Adipose tissue (tissue), 3 donors: ENCODE results near the gene ARMC2. TPM values are rescaled to one million over a fixed set of nuclear protein-coding genes. Genes with fewer than 3 reads are reported as not detected.
"Not testable (repeated sequence)": the region's sequence is repeated elsewhere in the genome, so short reads cannot be mapped to it uniquely, and the experiment has no call there.

Experiments
- H3K27ac ChIP-seq: one replicate; pipeline ENCODE4 v1.5.1; 2013; ENCODE audit warnings: low read depth, low read length
- WGBS, 3 donors: extraction: QIAGEN DNeasy Blood & Tissue Kit; methylation state at CpG; one replicate each; pipeline ENCODE4 v1.1.7; 2013; 5-methylcytosine and 5-hydroxymethylcytosine counted together
- polyA plus RNA-seq, 3 donors: library from polyadenylated mRNA; stranded (reverse); fragments of 200-250 nt; gene quantifications; one replicate each; pipeline ENCODE4 v1.2.3, GENCODE V29; 2013
- donor health status: healthy with polysubstance abuse.
- donor health status: Bipolar disorder and iron deficiency.
- donor health status: healthy.

ARMC2 gene, protein sequence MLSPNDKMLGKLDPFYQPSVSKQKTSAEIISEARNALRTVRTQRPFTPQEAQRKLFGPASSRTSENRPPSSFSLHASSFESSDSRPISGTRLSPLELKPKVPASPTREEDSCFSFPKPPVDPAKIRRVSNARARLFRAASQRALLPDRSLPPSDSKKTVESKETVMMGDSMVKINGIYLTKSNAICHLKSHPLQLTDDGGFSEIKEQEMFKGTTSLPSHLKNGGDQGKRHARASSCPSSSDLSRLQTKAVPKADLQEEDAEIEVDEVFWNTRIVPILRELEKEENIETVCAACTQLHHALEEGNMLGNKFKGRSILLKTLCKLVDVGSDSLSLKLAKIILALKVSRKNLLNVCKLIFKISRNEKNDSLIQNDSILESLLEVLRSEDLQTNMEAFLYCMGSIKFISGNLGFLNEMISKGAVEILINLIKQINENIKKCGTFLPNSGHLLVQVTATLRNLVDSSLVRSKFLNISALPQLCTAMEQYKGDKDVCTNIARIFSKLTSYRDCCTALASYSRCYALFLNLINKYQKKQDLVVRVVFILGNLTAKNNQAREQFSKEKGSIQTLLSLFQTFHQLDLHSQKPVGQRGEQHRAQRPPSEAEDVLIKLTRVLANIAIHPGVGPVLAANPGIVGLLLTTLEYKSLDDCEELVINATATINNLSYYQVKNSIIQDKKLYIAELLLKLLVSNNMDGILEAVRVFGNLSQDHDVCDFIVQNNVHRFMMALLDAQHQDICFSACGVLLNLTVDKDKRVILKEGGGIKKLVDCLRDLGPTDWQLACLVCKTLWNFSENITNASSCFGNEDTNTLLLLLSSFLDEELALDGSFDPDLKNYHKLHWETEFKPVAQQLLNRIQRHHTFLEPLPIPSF
- polyA plus RNA-seq = 1 to 10 TPM in 2 of 3 donors, under 1 TPM in 1; 0.85 to 9.0 (median 2.8) TPM

DNA sequence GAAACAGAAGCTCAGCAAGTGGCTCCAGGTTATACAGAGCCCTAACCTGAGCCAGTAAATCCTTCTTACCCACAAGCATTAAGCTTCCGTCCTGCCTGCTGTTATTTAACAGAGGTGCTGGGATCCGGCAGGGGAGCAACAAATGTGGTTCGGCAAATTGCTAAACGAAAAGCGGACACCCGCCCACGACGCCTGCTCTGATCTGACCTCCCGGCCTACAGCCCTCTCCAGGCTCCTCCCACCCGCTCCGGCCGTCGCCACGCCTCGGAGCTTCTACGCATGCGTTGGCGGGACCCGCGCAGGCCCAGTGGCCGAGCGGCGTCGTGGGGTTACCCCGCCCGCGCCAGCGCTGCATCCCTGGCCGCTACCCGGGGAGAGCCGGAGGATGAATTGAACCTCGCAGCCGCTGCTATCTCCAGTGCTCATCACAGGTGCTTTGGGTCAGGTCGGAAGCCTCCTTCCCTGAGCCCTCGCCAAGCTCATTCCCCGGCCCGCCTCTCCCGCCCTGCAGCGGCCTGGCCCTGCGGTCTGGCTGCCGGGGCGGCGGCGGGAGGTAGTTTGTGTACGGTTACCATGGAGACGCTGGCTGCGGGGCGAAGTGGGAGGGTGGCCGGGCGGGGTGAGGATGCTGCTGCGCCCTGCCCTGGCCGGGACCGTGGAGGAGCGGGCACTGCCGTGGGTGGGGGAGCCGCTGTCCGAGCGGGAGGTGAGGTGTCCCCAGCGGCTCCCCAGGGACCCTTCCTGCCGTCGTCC lies at the start of gene ARMC2:
Gene ARMC2, plus strand, starts transcription at position 307 of the 753 bp plus-strand sequence. CDS start 5,846 bp downstream, outside the sequence.
- no peak within 1 kb of the TSS for H3K27ac ChIP-seq
- WGBS, 3 donors = 0 to 1% (median 1%) methylated on average over 60 to 61 of the region's 61 CpGs

DNA sequence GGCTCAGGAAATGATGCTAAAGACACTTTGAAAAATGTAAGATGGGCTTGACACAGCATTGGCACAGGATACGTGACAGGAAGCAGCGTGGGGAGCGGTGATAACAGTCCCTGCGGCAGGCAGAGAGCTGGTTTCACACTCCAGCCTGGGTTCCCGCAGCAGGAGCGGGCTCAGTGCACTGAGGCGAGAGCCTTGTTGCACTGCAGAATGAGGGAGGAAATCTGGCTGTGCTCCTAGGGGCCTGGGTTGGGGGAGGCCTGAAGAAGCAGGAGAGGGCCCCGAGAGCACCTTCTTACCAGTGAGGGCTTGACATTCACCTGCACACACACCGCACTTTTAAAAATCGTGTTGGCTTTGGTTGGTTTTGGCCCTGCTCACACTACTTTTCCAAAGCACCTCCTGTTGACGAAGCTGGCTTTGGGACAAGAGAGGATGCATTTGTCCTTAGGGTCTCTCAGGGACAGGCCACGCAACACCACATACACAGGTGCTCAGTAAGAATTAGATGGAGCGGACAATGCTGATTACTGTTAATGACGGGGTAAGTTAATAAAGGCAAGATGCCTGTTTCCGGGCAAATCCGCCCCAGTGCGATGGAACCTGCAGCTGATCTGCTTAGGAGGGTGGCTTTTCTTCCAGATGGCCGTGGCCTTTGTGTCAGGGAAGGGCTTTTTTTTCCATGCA lies 49.4 kb upstream of the ARMC2 start:
- whole genome bisulfite sequencing, 3 donors = 49 to 67% (median 50%) methylated on average over 18 of the region's 18 CpGs
- no peak overlapping the region for H3K27ac ChIP-seq

DNA sequence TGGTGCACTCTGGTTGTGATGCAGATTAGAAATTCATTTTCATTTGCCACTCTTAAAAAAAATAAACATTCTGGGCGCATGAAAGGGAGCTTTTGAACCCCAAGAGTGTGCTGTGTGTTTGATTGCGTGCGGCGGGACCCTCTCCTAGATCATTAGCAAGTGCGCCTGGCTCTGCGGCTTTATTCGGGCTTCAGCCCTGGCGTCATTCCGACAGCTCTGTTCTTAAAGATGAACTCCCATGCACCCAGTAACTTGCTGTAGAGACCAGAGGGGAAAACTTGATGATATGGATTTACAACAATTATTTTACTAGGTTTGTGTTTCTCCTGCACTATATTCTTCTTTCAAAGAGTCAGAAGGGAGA lies 48.9 kb upstream of the ARMC2 start:
- no peak overlapping the region for H3K27ac ChIP-seq
- 88 to 97% (median 96%) methylated on average over 9 of the region's 9 CpGs for WGBS, 3 donors

DNA sequence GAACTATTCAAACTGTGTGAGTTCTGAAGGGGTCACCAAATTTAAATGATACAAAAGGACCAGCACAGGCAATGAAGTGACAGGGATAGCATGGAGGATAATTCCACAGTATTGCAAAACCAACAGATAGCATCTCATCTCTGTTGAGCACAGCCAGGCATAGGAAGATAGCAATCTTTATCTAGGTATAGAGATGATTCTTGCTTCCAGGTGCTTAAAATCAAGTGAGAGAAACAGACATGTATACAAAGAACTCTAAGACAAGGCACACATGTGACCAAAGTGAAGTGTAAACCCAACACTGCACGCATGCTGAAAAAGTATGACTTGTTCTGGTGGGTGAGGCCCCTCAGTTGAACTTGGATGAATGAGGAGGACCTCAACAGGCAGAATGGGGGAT lies 48.4 kb upstream of the ARMC2 start:
- no peak overlapping the region for H3K27ac ChIP-seq
- WGBS, 3 donors = 81 to 93% (median 92%) methylated on average over 1 of the region's 1 CpG

DNA sequence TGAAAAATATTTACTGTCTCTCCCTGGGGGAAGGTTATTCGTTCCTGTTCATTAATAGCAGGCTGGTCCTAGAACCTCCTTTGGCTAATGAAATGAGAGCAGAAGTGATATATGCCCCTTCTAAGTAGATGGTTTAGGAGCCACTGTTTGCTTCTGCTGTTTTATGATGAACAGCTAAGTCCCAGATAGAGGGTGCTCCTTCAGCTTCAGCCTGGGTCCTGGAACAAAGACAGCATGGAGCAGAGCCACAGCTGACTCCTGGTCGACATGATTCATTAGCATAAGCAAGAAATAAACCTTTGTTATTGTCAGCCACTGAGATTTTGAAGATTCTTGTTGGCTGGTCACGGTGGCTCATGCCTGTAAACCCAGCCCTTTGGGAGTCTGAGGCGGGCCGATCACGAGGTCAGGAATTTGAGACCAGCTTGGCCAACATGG lies 47.8 kb upstream of the ARMC2 start:
- 62 to 77% (median 74%) methylated on average over 6 of the region's 6 CpGs for WGBS, 3 donors
- no peak overlapping the region for H3K27ac ChIP-seq

DNA sequence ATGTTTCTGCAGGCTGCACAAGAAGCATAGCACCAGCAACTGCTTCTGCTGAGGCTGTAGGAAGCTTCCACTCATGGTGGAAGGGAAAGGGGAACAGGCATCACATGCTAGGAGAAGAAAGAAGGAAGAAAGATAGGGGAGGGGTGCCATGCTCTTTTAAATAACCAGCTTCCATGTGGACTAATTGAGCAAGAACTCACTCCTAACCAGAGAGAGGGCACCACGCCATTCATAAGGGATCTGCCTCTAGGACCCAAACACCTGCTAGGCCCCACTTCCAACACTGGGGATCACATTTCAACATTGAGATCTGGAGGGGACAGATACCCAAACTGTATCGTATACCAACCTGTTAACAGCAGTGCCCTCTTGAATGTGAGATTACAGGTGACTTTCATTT lies 46.9 kb upstream of the ARMC2 start:
- WGBS, 3 donors = 64 to 87% (median 83%) methylated on average over 2 of the region's 2 CpGs
- no peak overlapping the region for H3K27ac ChIP-seq

DNA sequence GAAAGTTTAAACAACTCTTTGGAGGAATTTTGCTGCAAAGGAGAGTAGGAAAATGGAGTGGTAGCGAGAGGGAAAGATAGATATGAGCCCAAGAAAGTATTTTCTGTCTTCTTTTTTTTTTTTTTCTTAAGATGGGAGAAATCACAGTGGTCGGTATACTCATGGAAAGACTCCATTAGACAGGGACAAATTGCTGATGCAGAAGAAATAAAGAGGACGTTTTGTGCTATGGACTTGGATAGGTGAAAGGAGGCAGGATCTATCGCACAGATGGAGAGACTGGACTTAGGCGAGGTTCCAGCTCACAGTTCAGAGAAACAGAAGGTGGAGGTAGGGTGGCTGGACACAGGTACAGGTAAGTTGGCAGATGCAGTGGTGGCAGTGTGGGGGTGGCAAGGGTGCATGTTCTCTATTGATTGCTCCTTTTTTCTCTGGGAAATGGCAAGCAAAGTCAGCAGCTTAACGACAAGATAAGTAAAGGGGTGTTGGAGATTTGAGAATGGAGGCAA lies 44.2 kb upstream of the ARMC2 start:
- 91 to 96% (median 96%) methylated on average over 6 of the region's 6 CpGs for WGBS, 3 donors
- no peak overlapping the region for H3K27ac ChIP-seq

DNA sequence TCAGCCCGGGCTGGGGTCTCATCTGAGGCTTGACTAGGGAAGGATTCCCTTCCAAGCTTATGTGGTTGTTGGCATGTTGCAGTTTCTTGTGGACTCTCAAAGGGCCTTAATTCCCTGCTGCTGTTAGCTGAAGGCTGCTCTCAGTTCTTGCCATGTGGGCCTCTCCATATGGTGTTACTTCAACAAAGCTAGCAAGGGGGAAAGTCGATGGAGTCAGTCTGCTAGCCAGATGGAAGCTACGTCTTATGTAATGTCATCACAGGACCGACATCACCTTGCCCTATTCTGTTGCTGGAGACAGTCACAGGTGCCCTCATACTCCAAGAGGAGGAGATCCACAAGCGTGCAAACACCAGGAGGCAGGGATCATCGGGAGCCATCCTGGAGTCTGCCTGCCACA lies 43.3 kb upstream of the ARMC2 start:
- no peak overlapping the region for H3K27ac ChIP-seq
- 95 to 97% (median 95%) methylated on average over 6 of the region's 6 CpGs for WGBS, 3 donors

DNA sequence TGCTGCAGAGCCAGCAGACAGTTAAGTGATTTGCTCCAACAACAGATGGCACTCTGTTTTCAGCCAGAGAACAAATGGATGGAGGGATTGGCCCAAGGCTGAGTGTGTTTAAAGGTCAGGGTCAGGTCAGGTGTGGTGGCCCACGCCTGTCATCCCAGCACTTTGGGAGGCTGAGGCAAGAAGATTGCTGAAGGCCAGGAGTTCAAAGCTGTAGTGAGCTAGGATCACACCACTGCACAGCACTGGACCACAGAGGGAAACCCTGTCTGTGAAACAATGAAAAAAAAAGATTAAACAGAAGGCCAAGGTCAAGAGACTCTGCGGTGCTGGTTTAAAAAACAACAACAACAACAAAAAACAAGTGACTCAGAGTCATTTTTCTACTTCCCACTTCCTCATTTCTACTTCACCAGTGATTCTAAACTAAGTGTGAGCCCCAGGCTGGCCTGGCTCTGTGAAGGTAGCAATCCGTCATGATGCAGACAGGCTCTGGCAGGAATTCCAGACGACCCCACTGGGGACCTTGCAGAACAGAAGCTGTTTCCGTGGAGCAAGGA lies 42.5 kb upstream of the ARMC2 start:
- WGBS, 3 donors = 33 to 43% (median 43%) methylated on average over 5 of the region's 5 CpGs
- no peak overlapping the region for H3K27ac ChIP-seq

DNA sequence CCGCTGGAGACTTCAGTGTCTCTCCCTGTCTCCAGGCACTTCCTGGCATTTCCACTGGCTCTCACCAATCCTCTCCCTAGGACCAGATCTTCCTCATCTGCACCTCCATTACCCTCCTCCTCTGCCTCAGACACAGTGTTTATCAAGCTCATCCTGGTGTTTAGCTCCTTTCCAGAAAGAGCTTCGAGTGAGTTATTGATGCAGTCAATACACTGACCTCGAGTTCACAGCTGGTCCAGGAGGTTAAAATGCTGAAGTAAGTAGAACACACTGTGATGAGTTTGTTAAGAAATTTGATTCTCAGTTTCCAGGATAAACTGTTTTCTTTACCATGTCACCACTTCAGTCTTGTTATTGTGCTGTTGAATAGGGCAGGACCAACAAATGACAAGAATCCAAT lies 42.1 kb upstream of the ARMC2 start:
- WGBS, 3 donors = 24 to 56% (median 40%) methylated on average over 3 of the region's 3 CpGs
- H3K27ac ChIP-seq = no peak overlapping the region

DNA sequence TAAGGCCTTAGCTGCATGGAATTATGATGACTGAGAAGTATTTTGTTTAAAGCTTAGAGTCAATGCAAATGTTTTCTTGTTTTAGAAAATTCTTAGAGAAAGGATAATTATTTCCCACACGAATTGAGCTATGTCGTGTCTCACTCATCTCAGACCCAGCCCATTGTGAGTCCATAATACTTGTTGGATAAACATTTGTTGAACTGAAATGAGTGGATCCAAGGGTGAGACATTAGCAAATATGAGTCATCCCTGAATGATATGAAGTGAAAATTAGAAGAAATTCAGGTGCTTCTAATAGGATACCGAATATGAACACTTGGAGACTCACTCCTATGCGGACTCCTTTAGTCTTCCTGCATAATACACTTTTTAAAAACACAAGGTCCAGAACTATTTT lies 41.6 kb upstream of the ARMC2 start:
- no peak overlapping the region for H3K27ac ChIP-seq
- 93 to 96% (median 93%) methylated on average over 4 of the region's 4 CpGs for WGBS, 3 donors

DNA sequence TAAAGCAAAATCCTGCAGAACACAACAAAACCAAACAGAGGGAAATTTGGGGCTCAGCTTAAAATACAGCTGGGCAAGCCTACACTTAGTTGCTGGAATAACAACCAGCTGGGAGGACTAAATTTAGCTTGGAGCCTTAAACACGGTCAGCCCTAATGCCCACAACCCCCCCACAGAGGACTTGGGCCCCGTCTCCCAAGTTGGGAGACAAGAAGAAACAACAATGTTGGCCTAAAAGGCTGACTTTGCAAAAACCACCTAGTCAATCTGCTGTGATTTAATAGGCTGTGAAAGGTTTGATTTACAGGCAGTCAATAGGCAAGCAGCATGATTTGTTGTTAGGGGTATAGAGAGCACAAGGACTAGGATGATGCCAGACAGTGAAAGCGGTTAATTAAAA lies 40.3 kb upstream of the ARMC2 start:
- 68 to 83% (median 83%) methylated on average over 3 of the region's 3 CpGs for WGBS, 3 donors
- H3K27ac ChIP-seq = no peak overlapping the region

DNA sequence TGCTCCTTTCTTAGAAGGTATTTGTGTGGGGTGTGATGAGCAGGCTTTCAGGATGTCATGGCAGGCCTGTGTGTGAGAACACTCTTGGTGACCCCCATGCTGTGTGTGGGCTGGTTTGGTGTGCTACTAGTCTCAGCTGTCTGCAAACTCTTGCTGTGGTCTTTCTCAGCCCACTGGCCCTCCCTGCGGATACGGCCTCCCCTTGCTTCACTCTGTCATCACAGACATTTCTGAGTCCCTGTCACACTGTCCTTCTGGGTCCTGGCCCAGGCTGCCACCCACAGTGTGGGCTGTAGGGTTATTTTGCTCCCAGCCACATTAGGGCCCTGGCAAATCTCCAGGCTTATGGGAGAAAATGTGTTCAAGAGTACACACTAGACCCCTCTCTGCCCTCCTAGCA lies 39.0 kb upstream of the ARMC2 start:
- H3K27ac ChIP-seq = no peak overlapping the region
- 91 to 96% (median 92%) methylated on average over 2 of the region's 2 CpGs for WGBS, 3 donors

DNA sequence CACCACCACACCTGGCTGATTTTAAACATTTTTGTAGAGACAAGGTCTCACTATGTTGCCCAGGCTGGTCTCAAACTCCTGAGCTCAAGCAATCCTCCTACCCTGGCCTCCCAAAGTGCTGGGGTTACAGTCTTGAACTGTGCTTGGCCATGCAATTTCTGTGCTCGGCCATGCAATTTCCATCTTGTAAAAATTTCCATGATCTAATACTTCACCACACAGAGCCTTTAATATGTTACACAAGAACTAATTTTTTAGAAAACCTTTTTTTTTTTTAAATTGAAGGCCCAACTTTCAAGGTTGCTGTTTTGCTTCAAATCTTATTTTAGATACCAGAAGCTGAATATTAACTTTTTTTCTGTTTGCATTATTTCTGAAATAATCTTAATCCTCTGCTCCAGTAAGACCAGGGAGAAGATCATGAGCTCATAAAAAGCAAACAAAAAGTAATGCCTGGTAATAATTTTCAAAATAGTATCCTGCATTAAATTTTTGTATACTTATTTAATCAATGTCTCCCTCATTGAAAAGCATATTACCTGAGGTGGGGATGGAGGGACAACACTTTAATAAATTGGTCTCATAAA lies 38.1 kb upstream of the ARMC2 start:
- 51 to 90% (median 79%) methylated on average over 1 of the region's 1 CpG for WGBS, 3 donors
- no peak overlapping the region for H3K27ac ChIP-seq

DNA sequence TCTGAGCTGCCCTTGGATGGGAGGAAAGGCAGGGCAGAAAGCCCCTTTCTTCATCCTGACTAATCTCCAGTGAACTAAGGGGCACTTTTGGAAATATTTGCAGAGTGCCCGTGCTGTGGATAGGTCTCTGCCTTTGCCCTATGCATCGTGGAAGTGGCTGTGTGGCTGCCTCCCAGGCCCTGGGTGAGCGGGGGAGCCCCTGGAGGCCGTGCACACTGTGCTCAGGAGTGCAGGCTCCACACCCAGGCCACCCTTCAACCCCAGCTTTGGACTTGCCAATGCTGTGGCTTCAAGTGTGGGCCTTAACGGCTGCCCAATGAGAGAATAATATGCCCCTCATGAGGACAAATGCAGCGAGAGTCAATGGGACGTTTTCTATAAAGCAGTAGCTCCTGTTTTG lies 36.7 kb upstream of the ARMC2 start:
- H3K27ac ChIP-seq = no peak overlapping the region
- 78 to 85% (median 79%) methylated on average over 7 of the region's 7 CpGs for WGBS, 3 donors

DNA sequence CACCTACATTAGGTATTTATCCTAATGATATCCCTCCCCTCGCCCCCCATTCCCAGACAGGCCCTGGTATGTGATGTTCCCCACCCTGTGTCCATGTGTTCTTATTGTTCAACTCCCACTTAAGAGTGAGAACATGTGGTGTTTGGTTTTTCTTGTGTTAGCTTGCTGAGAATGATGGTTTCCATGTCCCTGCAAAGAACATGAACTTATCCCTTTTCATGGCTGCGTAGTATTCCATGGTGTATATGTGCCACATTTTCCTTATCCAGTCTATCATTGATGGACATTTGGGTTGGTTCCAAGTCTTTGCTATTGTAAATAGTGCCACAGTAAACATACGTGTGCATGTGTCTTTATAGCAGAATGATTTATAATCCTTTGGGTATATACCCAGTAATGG lies 35.0 kb upstream of the ARMC2 start:
- WGBS, 3 donors = 47 to 95% (median 83%) methylated on average over 2 to 3 of the region's 3 CpGs
- H3K27ac ChIP-seq = not testable (repeated sequence)

DNA sequence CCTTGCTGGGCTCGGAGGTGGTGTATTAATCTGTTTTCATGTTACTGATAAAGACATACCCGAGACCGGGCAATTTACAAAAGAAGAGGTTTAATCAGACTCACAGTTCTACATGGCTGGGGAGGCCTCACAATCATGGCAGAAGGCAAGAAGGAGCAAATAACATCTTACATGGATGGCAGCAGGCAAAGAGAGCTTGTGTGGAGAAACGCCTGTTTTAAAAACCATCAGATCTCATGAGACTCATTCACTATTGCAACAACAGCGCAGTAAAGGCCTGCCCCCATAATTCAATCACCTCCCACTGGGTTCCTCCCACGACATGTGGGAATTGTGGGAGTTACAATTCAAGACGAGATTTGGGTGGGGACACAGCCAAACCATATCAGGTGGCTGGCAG lies 30.9 kb upstream of the ARMC2 start:
- WGBS, 3 donors = 67 to 91% (median 88%) methylated on average over 7 of the region's 7 CpGs

More for the DNA sequence above, 30.9 kb upstream of the ARMC2 start:
- H3K27ac ChIP-seq = not testable (repeated sequence)
